Measurements from ENCODE around the gene ZSWIM8. TPM values are rescaled to one million over a fixed set of nuclear protein-coding genes. Genes with fewer than 3 reads are reported as not detected.

The ZSWIM8 gene
- total RNA-seq, 1 experiment from 2014 or later = 59.1 TPM

DNA sequence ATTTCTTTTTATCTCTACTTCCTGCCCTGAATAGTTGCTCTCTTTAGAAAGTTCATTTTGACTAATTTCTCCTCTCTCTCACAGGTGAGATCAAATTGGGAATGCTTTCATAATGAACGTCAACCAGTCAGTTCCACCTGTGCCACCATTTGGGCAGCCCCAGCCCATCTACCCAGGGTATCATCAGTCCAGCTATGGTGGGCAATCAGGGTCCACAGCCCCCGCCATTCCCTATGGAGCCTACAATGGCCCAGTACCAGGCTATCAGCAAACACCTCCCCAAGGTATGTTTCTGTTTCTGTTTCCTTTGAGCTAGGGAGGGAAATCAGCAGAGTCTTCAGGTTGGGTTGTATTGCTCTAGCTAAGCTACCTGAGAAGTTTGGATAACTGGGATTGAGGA, 38.7 kb upstream of the ZSWIM8 start (continued):
- TF ChIP-seq ZNF138 (CRISPR knock-in tag; conservative IDR thresholded peaks at IDR 0.05) (no peak), ZNF671 (CRISPR knock-in tag; IDR thresholded peaks at IDR 0.05) (no peak), ESRRA (CRISPR knock-in tag; IDR thresholded peaks at IDR 0.05; ENCODE audit: borderline replicate concordance) (no peak), RORB (CRISPR knock-in tag; IDR thresholded peaks at IDR 0.05) (no peak), FOXK1 (CRISPR knock-in tag; IDR thresholded peaks at IDR 0.05) (no peak), ZNF121 (CRISPR knock-in tag; IDR thresholded peaks at IDR 0.05) (no peak), ZNF416 (CRISPR knock-in tag; IDR thresholded peaks at IDR 0.05) (no peak)
- TF ChIP-seq, protein P1, sequence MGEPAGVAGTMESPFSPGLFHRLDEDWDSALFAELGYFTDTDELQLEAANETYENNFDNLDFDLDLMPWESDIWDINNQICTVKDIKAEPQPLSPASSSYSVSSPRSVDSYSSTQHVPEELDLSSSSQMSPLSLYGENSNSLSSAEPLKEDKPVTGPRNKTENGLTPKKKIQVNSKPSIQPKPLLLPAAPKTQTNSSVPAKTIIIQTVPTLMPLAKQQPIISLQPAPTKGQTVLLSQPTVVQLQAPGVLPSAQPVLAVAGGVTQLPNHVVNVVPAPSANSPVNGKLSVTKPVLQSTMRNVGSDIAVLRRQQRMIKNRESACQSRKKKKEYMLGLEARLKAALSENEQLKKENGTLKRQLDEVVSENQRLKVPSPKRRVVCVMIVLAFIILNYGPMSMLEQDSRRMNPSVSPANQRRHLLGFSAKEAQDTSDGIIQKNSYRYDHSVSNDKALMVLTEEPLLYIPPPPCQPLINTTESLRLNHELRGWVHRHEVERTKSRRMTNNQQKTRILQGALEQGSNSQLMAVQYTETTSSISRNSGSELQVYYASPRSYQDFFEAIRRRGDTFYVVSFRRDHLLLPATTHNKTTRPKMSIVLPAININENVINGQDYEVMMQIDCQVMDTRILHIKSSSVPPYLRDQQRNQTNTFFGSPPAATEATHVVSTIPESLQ (CRISPR knock-in tag; IDR thresholded peaks at IDR 0.05) = no peak
- TF ChIP-seq, protein P2, sequence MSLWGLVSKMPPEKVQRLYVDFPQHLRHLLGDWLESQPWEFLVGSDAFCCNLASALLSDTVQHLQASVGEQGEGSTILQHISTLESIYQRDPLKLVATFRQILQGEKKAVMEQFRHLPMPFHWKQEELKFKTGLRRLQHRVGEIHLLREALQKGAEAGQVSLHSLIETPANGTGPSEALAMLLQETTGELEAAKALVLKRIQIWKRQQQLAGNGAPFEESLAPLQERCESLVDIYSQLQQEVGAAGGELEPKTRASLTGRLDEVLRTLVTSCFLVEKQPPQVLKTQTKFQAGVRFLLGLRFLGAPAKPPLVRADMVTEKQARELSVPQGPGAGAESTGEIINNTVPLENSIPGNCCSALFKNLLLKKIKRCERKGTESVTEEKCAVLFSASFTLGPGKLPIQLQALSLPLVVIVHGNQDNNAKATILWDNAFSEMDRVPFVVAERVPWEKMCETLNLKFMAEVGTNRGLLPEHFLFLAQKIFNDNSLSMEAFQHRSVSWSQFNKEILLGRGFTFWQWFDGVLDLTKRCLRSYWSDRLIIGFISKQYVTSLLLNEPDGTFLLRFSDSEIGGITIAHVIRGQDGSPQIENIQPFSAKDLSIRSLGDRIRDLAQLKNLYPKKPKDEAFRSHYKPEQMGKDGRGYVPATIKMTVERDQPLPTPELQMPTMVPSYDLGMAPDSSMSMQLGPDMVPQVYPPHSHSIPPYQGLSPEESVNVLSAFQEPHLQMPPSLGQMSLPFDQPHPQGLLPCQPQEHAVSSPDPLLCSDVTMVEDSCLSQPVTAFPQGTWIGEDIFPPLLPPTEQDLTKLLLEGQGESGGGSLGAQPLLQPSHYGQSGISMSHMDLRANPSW (CRISPR knock-in tag; conservative IDR thresholded peaks at IDR 0.05; ENCODE audit: low read depth) = no peak
- TF ChIP-seq, protein P3, sequence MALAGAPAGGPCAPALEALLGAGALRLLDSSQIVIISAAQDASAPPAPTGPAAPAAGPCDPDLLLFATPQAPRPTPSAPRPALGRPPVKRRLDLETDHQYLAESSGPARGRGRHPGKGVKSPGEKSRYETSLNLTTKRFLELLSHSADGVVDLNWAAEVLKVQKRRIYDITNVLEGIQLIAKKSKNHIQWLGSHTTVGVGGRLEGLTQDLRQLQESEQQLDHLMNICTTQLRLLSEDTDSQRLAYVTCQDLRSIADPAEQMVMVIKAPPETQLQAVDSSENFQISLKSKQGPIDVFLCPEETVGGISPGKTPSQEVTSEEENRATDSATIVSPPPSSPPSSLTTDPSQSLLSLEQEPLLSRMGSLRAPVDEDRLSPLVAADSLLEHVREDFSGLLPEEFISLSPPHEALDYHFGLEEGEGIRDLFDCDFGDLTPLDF (CRISPR knock-in tag; IDR thresholded peaks at IDR 0.05) = no peak
- TF ChIP-seq, protein P4, sequence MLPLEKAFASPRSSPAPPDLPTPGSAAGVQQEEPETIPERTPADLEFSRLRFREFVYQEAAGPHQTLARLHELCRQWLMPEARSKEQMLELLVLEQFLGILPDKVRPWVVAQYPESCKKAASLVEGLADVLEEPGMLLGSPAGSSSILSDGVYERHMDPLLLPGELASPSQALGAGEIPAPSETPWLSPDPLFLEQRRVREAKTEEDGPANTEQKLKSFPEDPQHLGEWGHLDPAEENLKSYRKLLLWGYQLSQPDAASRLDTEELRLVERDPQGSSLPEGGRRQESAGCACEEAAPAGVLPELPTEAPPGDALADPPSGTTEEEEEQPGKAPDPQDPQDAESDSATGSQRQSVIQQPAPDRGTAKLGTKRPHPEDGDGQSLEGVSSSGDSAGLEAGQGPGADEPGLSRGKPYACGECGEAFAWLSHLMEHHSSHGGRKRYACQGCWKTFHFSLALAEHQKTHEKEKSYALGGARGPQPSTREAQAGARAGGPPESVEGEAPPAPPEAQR (CRISPR knock-in tag; IDR thresholded peaks at IDR 0.05) = no peak

DNA sequence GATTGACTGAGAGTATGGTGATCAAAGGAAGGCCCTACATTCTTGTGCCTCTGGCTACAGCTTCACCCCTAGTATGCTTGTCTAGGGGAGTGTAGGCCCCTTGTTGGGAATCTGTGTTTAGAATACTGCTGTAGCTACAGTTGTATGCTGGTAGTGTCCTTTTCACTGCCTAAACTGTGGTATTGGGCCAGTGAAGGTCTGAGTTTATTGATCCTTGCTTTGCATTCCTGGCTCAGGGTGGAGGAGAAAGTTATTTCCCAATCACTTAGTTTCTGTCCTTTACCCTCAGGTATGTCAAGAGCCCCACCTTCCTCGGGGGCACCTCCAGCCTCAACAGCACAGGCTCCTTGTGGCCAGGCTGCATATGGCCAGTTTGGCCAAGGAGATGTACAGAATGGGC, 34.6 kb upstream of the ZSWIM8 start:
- ATAC-seq = no peak
- ChIA-PET CTCF (no interaction called here), POLR2A (no interaction called here)
- peaks cover 36% of the 10 kb centered on the region for H3K36me3 Mint-ChIP-seq
- H3K27me3 Mint-ChIP-seq (ENCODE audit: low read depth) = no peaks in the 10 kb centered on the region
- TF ChIP-seq, protein P3 (CRISPR knock-in tag; IDR thresholded peaks at IDR 0.05) = no peak
- TF ChIP-seq NFE2L1 (CRISPR knock-in tag; IDR thresholded peaks at IDR 0.05) (no peak), TEAD4 (CRISPR knock-in tag; IDR thresholded peaks at IDR 0.05) (no peak), NR3C1 (CRISPR knock-in tag; conservative IDR thresholded peaks at IDR 0.05; ENCODE audit: low read depth) (no peak), GRHL2 (CRISPR knock-in tag; IDR thresholded peaks at IDR 0.05; ENCODE audit: insufficient replicate concordance, severe bottlenecking) (no peak), ZNF396 (CRISPR knock-in tag; IDR thresholded peaks at IDR 0.05; ENCODE audit: borderline replicate concordance) (no peak), NFYB (CRISPR knock-in tag; conservative IDR thresholded peaks at IDR 0.05; ENCODE audit: low read depth) (no peak), NFATC4 (CRISPR knock-in tag; IDR thresholded peaks at IDR 0.05) (no peak), ELF4 (CRISPR knock-in tag; IDR thresholded peaks at IDR 0.05; ENCODE audit: low read depth) (no peak)
- TF ChIP-seq, protein P5, sequence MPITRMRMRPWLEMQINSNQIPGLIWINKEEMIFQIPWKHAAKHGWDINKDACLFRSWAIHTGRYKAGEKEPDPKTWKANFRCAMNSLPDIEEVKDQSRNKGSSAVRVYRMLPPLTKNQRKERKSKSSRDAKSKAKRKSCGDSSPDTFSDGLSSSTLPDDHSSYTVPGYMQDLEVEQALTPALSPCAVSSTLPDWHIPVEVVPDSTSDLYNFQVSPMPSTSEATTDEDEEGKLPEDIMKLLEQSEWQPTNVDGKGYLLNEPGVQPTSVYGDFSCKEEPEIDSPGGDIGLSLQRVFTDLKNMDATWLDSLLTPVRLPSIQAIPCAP (CRISPR knock-in tag; IDR thresholded peaks at IDR 0.05) = no peak
- TF ChIP-seq, protein P6, sequence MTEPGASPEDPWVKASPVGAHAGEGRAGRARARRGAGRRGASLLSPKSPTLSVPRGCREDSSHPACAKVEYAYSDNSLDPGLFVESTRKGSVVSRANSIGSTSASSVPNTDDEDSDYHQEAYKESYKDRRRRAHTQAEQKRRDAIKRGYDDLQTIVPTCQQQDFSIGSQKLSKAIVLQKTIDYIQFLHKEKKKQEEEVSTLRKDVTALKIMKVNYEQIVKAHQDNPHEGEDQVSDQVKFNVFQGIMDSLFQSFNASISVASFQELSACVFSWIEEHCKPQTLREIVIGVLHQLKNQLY (CRISPR knock-in tag; IDR thresholded peaks at IDR 0.05) = no peak
- TF ChIP-seq, protein P7, sequence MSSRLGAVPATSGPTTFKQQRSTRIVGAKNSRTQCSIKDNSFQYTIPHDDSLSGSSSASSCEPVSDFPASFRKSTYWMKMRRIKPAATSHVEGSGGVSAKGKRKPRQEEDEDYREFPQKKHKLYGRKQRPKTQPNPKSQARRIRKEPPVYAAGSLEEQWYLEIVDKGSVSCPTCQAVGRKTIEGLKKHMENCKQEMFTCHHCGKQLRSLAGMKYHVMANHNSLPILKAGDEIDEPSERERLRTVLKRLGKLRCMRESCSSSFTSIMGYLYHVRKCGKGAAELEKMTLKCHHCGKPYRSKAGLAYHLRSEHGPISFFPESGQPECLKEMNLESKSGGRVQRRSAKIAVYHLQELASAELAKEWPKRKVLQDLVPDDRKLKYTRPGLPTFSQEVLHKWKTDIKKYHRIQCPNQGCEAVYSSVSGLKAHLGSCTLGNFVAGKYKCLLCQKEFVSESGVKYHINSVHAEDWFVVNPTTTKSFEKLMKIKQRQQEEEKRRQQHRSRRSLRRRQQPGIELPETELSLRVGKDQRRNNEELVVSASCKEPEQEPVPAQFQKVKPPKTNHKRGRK (CRISPR knock-in tag; IDR thresholded peaks at IDR 0.05; ENCODE audit: borderline replicate concordance) = no peak
- TF ChIP-seq, protein P8, sequence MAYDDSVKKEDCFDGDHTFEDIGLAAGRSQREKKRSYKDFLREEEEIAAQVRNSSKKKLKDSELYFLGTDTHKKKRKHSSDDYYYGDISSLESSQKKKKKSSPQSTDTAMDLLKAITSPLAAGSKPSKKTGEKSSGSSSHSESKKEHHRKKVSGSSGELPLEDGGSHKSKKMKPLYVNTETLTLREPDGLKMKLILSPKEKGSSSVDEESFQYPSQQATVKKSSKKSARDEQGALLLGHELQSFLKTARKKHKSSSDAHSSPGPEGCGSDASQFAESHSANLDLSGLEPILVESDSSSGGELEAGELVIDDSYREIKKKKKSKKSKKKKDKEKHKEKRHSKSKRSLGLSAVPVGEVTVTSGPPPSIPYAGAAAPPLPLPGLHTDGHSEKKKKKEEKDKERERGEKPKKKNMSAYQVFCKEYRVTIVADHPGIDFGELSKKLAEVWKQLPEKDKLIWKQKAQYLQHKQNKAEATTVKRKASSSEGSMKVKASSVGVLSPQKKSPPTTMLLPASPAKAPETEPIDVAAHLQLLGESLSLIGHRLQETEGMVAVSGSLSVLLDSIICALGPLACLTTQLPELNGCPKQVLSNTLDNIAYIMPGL (CRISPR knock-in tag; IDR thresholded peaks at IDR 0.05) = no peak
- no peaks in the 10 kb centered on the region for H3K4me1 Mint-ChIP-seq
- H3K9me3 Mint-ChIP-seq = no peaks in the 10 kb centered on the region
- no peak for DNase-seq (ENCODE audit: low spot score)
- no peak overlapping the region for H3K27ac Mint-ChIP-seq
- H3K4me3 Mint-ChIP-seq = no peak overlapping the region

Measured in WTC11 (cell line).